Peyer's patch (tissue), 4 donors: ENCODE measurements around the gene NOB1. TPM values are rescaled to one million over a fixed set of nuclear protein-coding genes. Genes with fewer than 3 reads are reported as not detected.

Experiments
- DNase-seq, 3 donors: peaks; one replicate each; pipeline ENCODE4 v3.0.0-alpha.2; 2017 to 2019
- H3K27ac ChIP-seq, 4 donors: fragments of 200-600 bp; sonication (generic); one replicate each; pipeline ENCODE4 v1.5.1; 2016 to 2019
- H3K27me3 ChIP-seq, 2 donors: fragments of 200-600 bp; sonication (generic); one replicate each; pipeline ENCODE4 v1.5.1; 2019
- H3K36me3 ChIP-seq, 3 donors: fragments of 200-600 bp; sonication (generic); one replicate each; pipeline ENCODE4 v1.5.1; 2016 to 2019
- H3K4me1 ChIP-seq, 4 donors: fragments of 200-600 bp; sonication (generic); one replicate each; pipeline ENCODE4 v1.5.1; 2016 to 2019
- H3K4me3 ChIP-seq, 4 donors: fragments of 200-600 bp; sonication (generic); 1 replicate in 3 of 4; 2 replicates in 1 of 4; pipeline ENCODE4 v1.5.1; 2016 to 2019; ENCODE audit warnings: mild to moderate bottlenecking in 1 of 4
- H3K9me3 ChIP-seq, 4 donors: fragments of 200-600 bp; sonication (generic); one replicate each; pipeline ENCODE4 v1.5.1; 2016 to 2019; ENCODE audit warnings: mild to moderate bottlenecking in 1 of 4
- CTCF ChIP-seq, 6 experiments: fragments of 450-650 bp in 4 of 6; fragments of 200-600 bp in 2 of 6; sonication (generic) in 1 of 6; IDR thresholded peaks; one replicate each; pipeline ENCODE4 v1.5.1; 2017 to 2019; ENCODE audit warnings: antibody characterized with exemption in 6 of 6, mild to moderate bottlenecking in 3 of 6, moderate library complexity in 1 of 6
- POLR2A ChIP-seq, 2 donors: fragments of 450-650 bp; IDR thresholded peaks; one replicate each; pipeline ENCODE4 v1.5.1; 2017; ENCODE audit warnings: antibody characterized with exemption in 2 of 2, mild to moderate bottlenecking in 2 of 2, moderate library complexity in 2 of 2
- total RNA-seq, 4 donors: library from RNA; depleted of rRNA; stranded (reverse); fragments of >200 nt; gene quantifications; one replicate each; pipeline ENCODE4 v1.1.0, GENCODE V29; 2016

Gene NOB1
- 10 to 100 TPM; 13.5 to 37.1 (median 27.7) TPM for total RNA-seq

- Histone ChIP-seq H3K36me3 (peaks cover 0 to 23% (median 0%) of the 10 kb centered on the region in 3 donors), H3K27ac (peak within 1 kb of the TSS; percentile 57 to 82 (median 71)), H3K4me3 (peak within 1 kb of the TSS; percentile 73 to 95 (median 80)), H3K4me1 (peaks cover 0 to 19% (median 6%) of the 10 kb centered on the region in 4 donors), H3K27me3 (no peaks in the 10 kb centered on the region), H3K9me3 (no peaks in the 10 kb centered on the region)
- peak; percentile 95 to 98 (median 98) for DNase-seq
- TF ChIP-seq CTCF (IDR thresholded peaks at IDR 0.05): peak; percentile 96 to 100 (median 99)
- peak; percentile 26 to 47 for TF ChIP-seq POLR2A (IDR thresholded peaks at IDR 0.05)
These were observed at the start of gene NOB1 for GRCh38 chr16:69754469-69755310. Gene NOB1 (minus strand): TSS chr16:69754926. CDS start chr16:69754910, 16 bp downstream.

DNA sequence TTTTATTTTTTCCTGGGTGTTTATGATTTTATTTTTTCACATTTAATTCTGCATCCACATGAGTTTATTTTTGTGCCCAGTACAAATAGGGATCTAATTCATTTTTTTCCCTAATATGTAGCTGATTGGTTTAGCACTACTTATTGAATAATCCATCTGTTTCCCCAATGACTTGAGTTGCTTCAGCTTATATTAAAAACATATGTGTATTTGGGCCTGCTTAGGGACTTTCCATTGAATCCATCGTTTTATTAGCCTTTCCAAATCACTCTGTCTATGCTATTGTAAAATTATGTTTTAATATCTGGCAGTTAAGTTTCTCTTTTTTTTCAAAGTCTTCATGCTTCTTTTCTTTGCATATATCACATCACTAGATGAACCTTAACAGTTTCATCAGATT lies 49.6 kb upstream of the NOB1 start:
- H3K4me1 ChIP-seq: no peaks in the 10 kb centered on the region
- peaks cover 0 to 48% (median 0%) of the 10 kb centered on the region in 3 donors for H3K36me3 ChIP-seq
- TF ChIP-seq CTCF (IDR thresholded peaks at IDR 0.05) (no peak), POLR2A (IDR thresholded peaks at IDR 0.05) (no peak)
- H3K9me3 ChIP-seq: no peaks in the 10 kb centered on the region
- no peak overlapping the region for H3K4me3 ChIP-seq
- H3K27ac ChIP-seq: no peak overlapping the region
- no peaks in the 10 kb centered on the region for H3K27me3 ChIP-seq
- DNase-seq: no peak

DNA sequence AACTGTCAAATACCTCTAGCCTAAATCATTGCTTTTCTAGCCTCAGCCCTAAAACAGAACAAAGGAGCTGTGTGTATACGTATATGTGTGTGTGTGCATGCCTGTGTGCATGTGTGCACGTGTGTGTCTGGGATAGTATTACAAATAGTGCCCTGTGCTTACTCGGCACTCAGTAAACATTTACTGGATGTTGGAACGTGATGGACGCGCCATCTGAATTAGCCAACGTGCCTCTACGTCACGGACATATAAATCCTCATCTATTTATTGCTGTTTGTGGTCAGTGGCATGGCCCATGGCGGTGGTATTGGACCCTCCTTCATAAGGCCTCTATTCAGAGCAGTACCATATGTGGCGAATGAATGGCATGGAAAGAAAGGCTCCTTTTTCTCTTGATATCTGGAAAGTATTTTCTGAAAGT lies 44.9 kb upstream of the NOB1 start:
- DNase-seq: no peak
- H3K9me3 ChIP-seq: no peaks in the 10 kb centered on the region
- TF ChIP-seq CTCF (IDR thresholded peaks at IDR 0.05) (no peak), POLR2A (IDR thresholded peaks at IDR 0.05) (no peak)
- peaks cover 0 to 48% (median 0%) of the 10 kb centered on the region in 3 donors for H3K36me3 ChIP-seq
- no peaks in the 10 kb centered on the region for H3K4me1 ChIP-seq
- no peaks in the 10 kb centered on the region for H3K27me3 ChIP-seq
- H3K27ac ChIP-seq: peak overlapping the region in 1 of 4 donors; percentile 13
- no peak overlapping the region for H3K4me3 ChIP-seq

DNA sequence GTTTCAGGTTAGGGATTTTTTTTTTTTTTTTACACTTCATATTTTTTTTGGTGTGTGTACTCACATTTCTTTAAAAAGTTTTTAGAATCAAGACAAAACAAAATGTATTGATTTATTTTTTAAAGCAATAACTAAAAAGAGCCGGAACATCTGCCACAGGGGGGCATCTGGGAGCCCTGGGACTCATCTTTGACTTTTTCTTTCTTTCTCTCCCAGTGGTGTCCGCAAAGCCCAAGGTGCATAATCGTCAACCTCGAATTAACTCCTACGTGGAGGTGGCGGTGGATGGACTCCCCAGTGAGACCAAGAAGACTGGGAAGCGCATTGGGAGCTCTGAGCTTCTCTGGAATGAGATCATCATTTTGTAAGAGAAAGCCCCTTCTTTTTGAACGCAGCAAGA lies 43.7 kb upstream of the NOB1 start:
- TF ChIP-seq CTCF (IDR thresholded peaks at IDR 0.05) (no peak), POLR2A (IDR thresholded peaks at IDR 0.05) (no peak)
- Histone ChIP-seq H3K4me3 (no peak overlapping the region), H3K36me3 (peaks cover 0 to 41% (median 0%) of the 10 kb centered on the region in 3 donors), H3K27ac (no peak overlapping the region), H3K27me3 (no peaks in the 10 kb centered on the region), H3K9me3 (no peaks in the 10 kb centered on the region), H3K4me1 (no peaks in the 10 kb centered on the region)
- no peak for DNase-seq

DNA sequence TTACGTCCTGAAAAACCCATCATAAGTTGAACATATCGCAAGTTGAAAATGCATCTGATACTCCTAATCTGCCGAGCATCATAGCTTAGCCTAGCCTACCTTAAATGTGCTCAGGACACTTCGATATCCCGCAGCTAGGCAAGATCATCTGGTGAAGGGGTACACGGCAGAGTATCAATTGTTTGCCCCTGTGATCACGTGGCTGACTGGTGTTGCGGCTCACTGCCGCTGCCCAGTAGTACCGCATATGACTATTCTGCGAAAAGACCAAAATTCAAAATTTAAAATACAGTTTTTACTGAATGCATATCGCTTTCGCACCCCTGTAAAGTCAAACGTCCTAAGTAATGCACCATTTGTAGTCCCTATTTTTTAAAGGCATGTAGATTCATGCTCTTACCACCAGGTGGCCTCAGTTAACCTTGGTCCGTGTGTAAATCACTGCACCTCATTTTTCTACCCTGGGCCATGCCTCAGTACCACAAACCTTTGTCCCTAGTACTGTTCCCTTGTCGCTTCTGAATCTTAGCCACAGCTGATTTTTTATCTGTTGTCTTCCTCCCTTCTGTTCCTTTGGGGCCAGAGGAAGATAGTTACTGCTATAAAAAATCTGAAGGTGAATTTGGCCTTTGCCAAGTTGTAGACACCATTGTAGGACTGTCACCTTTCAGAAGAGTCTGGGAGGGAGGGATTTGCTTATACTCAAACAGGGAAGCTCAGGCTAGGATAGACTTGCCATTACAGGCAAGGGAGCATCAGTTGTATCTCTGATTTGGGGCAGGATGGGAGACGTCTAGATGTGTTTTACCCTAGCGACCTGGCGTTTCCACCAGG lies 41.8 kb upstream of the NOB1 start:
- peak in 1 of 3 donors; percentile 65 for DNase-seq

More for the DNA sequence above, 41.8 kb upstream of the NOB1 start:
- Histone ChIP-seq H3K36me3 (peaks cover 0 to 34% (median 0%) of the 10 kb centered on the region in 3 donors), H3K27me3 (no peaks in the 10 kb centered on the region), H3K27ac (no peak overlapping the region), H3K9me3 (no peaks in the 10 kb centered on the region), H3K4me3 (no peak overlapping the region), H3K4me1 (no peaks in the 10 kb centered on the region)
- TF ChIP-seq POLR2A (IDR thresholded peaks at IDR 0.05) (no peak), CTCF (IDR thresholded peaks at IDR 0.05) (peak; percentile 74 to 95 (median 86))
